Ishikawa (cell line): Measurements from ENCODE around the gene NEK7.

ENCODE experiments used
- CEBPB ChIP-seq: IDR thresholded peaks from 2 replicates; pipeline ENCODE4 v1.6.1; 2012
- CREB1 ChIP-seq: IDR thresholded peaks from 2 replicates; pipeline ENCODE4 v1.6.1; 2012; ENCODE audit warnings: low read depth
- EGR1 ChIP-seq: IDR thresholded peaks from 2 replicates; pipeline ENCODE4 v1.6.1; 2012
- EP300 ChIP-seq: IDR thresholded peaks from 2 replicates; pipeline ENCODE4 v1.6.1; 2012; ENCODE audit warnings: borderline replicate concordance
- FOXM1 ChIP-seq: IDR thresholded peaks from 2 replicates; pipeline ENCODE4 v1.6.1; 2012; ENCODE audit warnings: low read depth, borderline replicate concordance
- MAX ChIP-seq: IDR thresholded peaks from 2 replicates; pipeline ENCODE4 v1.6.1; 2012
- NFIC ChIP-seq: IDR thresholded peaks from 2 replicates; pipeline ENCODE4 v1.6.1; 2012
- RAD21 ChIP-seq: IDR thresholded peaks from 2 replicates; pipeline ENCODE4 v1.6.1; 2012; ENCODE audit warnings: low read depth
- REST ChIP-seq: IDR thresholded peaks from 2 replicates; pipeline ENCODE4 v1.6.1; 2012; ENCODE audit warnings: low read depth, mild to moderate bottlenecking
- TAF1 ChIP-seq: IDR thresholded peaks from 2 replicates; pipeline ENCODE4 v1.6.1; 2012; ENCODE audit warnings: low read depth, mild to moderate bottlenecking
- TCF12 ChIP-seq: IDR thresholded peaks from 2 replicates; pipeline ENCODE4 v1.6.1; 2012; ENCODE audit warnings: low read depth
- TEAD4 ChIP-seq: IDR thresholded peaks from 2 replicates; pipeline ENCODE4 v1.6.1; 2012
- USF1 ChIP-seq: IDR thresholded peaks from 2 replicates; pipeline ENCODE4 v1.6.1; 2012
- YY1 ChIP-seq: IDR thresholded peaks from 2 replicates; pipeline ENCODE4 v1.6.1; 2012; ENCODE audit warnings: low read depth
- ZBTB7A ChIP-seq: IDR thresholded peaks from 2 replicates; pipeline ENCODE4 v1.6.1; 2012; ENCODE audit warnings: low read depth

NEK7 gene

GRCh38 chr1:198167436-198167934 is 10.7 kb downstream of the NEK7 start:
- TF ChIP-seq EGR1 (no peak), FOXM1 (no peak), MAX (no peak), CREB1 (no peak), RAD21 (no peak), TEAD4 (no peak)

GRCh38 chr1:198168227-198168626 is 11.4 kb downstream of the NEK7 start:
- TF ChIP-seq FOXM1 = no peak
- TF ChIP-seq NFIC = no peak
- TF ChIP-seq RAD21 = no peak
- TF ChIP-seq EP300 = no peak
- no peak for TF ChIP-seq EGR1
- no peak for TF ChIP-seq YY1
- TF ChIP-seq USF1 = no peak
- no peak for TF ChIP-seq CEBPB
- TF ChIP-seq CREB1 = no peak
- no peak for TF ChIP-seq REST

GRCh38 chr1:198169672-198170071 is 12.9 kb downstream of the NEK7 start:
- TF ChIP-seq EGR1 (no peak), RAD21 (no peak), CREB1 (no peak), CEBPB (no peak), TAF1 (no peak), TCF12 (no peak), USF1 (no peak), MAX (no peak), REST (no peak)

GRCh38 chr1:198171667-198172540 is 15.1 kb downstream of the NEK7 start:
- no peak for TF ChIP-seq FOXM1
- TF ChIP-seq NFIC = no peak
- no peak for TF ChIP-seq USF1
- TF ChIP-seq RAD21 = no peak
- no peak for TF ChIP-seq EP300
- no peak for TF ChIP-seq REST
- no peak for TF ChIP-seq CREB1
- no peak for TF ChIP-seq YY1
- no peak for TF ChIP-seq TCF12
- TF ChIP-seq EGR1 = no peak
- no peak for TF ChIP-seq ZBTB7A
- TF ChIP-seq CEBPB = no peak
- no peak for TF ChIP-seq MAX
- TF ChIP-seq TAF1 = no peak
- TF ChIP-seq TEAD4 = no peak
